ENCODE measurements around the gene RCCD1. TPM values are rescaled to one million over a fixed set of nuclear protein-coding genes. Genes with fewer than 3 reads are reported as not detected.

RCCD1 gene
- total RNA-seq, 1 donor from 2014 or later = 14.3 TPM

DNA sequence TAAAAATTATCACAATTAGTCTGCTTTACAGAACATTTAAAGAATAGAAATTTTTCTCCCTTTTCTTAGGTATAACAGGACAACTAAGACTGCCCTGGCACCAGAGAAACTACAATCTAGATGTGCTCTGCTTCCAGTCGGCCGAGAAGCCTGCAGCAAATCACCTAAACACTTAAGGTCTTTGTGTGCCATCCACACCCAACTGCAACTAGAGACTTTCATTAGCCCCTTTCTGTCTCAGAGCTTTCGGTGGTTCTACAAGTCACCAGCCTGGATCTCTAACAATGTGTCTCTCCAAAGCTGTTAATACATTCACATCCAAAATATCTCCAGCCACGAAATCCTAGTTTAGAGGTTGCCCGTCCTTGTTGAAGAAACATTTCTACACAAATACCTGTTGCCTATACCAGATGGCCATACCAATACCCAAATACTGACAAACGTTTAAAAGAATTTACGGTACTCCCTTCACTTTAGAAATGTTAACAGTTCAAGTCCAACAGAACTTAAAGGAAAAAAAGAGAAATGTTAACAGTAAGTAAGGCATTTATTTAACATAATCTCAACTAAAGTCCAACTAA, 33.0 kb downstream of the RCCD1 start:
- peaks cover 26% of the 10 kb centered on the region for H3K4me1 Mint-ChIP-seq (ENCODE audit: low read depth)
- no peak overlapping the region for H3K4me3 Mint-ChIP-seq (ENCODE audit: unreplicated experiment)
- peak overlapping the region; percentile 28 for H3K27ac Mint-ChIP-seq (ENCODE audit: unreplicated experiment)
- peaks cover 2% of the 10 kb centered on the region for H3K36me3 Mint-ChIP-seq (ENCODE audit: low read depth)
- no peaks in the 10 kb centered on the region for H3K9me3 Mint-ChIP-seq (ENCODE audit: low read depth)
- no peak for DNase-seq (ENCODE audit: low spot score)
- no peaks in the 10 kb centered on the region for H3K27me3 Mint-ChIP-seq (ENCODE audit: low read depth)
- TF ChIP-seq, protein P1, sequence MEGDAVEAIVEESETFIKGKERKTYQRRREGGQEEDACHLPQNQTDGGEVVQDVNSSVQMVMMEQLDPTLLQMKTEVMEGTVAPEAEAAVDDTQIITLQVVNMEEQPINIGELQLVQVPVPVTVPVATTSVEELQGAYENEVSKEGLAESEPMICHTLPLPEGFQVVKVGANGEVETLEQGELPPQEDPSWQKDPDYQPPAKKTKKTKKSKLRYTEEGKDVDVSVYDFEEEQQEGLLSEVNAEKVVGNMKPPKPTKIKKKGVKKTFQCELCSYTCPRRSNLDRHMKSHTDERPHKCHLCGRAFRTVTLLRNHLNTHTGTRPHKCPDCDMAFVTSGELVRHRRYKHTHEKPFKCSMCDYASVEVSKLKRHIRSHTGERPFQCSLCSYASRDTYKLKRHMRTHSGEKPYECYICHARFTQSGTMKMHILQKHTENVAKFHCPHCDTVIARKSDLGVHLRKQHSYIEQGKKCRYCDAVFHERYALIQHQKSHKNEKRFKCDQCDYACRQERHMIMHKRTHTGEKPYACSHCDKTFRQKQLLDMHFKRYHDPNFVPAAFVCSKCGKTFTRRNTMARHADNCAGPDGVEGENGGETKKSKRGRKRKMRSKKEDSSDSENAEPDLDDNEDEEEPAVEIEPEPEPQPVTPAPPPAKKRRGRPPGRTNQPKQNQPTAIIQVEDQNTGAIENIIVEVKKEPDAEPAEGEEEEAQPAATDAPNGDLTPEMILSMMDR (IDR thresholded peaks at IDR 0.05) = no peak

DNA sequence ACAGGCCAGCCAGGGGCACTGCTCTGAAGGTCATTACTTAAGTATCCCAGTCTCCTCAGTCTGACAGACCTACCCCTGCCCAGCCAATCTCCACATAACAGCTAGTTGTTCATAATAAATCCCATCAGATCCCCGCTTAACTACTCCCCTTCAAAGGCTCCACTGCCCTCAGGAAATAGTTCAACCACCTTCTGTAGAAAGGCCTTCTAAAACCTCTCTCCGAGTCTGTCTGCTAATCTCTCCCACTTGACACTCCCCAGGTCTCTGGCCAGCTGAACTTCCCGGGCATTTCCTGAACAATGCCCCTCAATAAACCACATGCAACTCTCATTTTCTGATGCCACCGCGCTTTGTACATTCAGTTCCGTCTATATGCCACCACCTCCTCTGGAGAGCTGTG, 33.6 kb downstream of the RCCD1 start:
- peak overlapping the region; percentile 69 for H3K27ac Mint-ChIP-seq (ENCODE audit: unreplicated experiment)
- H3K27me3 Mint-ChIP-seq (ENCODE audit: low read depth) = no peaks in the 10 kb centered on the region
- TF ChIP-seq, protein P1 (IDR thresholded peaks at IDR 0.05) = no peak
- H3K4me1 Mint-ChIP-seq (ENCODE audit: low read depth) = peaks cover 32% of the 10 kb centered on the region
- no peaks in the 10 kb centered on the region for H3K36me3 Mint-ChIP-seq (ENCODE audit: low read depth)
- H3K9me3 Mint-ChIP-seq (ENCODE audit: low read depth) = no peaks in the 10 kb centered on the region
- H3K4me3 Mint-ChIP-seq (ENCODE audit: unreplicated experiment) = peak overlapping the region; percentile 8
- no peak for DNase-seq (ENCODE audit: low spot score)

DNA sequence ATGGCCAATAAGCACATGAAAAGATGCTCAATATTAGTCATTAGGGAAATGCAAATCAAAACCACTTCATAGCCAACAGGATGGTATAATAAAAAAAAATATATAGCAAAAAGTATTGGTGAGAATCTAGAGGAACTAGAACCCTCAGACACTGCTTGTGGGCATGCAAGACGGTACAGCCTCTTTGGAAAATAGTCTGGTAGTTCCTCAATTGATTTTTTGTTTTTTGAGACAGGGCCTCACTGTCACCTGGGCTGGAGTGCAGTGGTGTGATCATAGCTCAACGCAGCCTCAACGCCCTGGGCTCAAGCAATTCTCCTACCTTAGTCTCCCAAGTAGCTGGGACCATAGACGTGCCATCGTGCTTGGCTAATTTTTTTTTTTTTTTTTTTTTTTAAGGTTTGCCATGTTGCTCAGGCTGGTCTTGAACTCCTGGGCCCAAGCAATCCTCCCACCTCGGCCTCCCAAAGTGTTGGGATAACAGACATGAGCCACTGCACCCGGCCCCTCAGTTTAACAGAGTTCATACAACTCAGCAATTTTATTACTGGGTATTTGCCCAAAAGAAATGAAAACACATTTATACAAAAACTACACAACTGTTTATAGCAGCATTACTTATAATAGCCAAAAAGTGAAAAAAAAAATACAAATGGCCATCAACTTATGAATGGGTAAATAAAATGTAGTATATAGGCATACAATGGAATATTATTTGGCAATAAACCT, 34.5 kb downstream of the RCCD1 start:
- no peak overlapping the region for H3K4me3 Mint-ChIP-seq (ENCODE audit: unreplicated experiment)
- no peaks in the 10 kb centered on the region for H3K27me3 Mint-ChIP-seq (ENCODE audit: low read depth)
- DNase-seq (ENCODE audit: low spot score) = no peak
- no peak overlapping the region for H3K27ac Mint-ChIP-seq (ENCODE audit: unreplicated experiment)
- TF ChIP-seq, protein P1 (IDR thresholded peaks at IDR 0.05) = no peak
- H3K9me3 Mint-ChIP-seq (ENCODE audit: low read depth) = no peaks in the 10 kb centered on the region
- H3K4me1 Mint-ChIP-seq (ENCODE audit: low read depth) = peaks cover 36% of the 10 kb centered on the region
- H3K36me3 Mint-ChIP-seq (ENCODE audit: low read depth) = peaks cover under 1% of the 10 kb centered on the region

DNA sequence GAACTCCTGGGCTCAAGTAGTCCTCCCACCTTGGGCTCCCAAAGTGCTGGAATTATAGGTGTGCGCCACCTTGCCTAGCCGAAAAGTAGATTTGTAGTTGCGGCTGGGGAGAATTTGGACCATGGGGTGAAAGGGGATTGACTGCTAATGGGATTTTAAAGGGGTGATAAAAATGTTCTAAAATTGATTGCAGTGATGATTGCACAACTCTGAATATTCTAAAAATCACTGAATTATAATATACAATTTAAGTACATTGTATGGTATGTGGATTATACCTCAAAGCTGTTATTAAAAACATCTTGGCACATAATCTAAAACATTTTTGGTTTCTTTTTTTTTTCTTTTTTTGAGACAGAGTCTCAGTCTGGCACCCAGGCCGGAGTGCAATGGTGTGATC, 35.8 kb downstream of the RCCD1 start:
- H3K4me1 Mint-ChIP-seq (ENCODE audit: low read depth) = peaks cover 42% of the 10 kb centered on the region
- DNase-seq (ENCODE audit: low spot score) = no peak
- H3K9me3 Mint-ChIP-seq (ENCODE audit: low read depth) = no peaks in the 10 kb centered on the region
- H3K27me3 Mint-ChIP-seq (ENCODE audit: low read depth) = no peaks in the 10 kb centered on the region
- no peak overlapping the region for H3K27ac Mint-ChIP-seq (ENCODE audit: unreplicated experiment)
- peaks cover 2% of the 10 kb centered on the region for H3K36me3 Mint-ChIP-seq (ENCODE audit: low read depth)
- TF ChIP-seq, protein P1 (IDR thresholded peaks at IDR 0.05) = no peak
- no peak overlapping the region for H3K4me3 Mint-ChIP-seq (ENCODE audit: unreplicated experiment)

DNA sequence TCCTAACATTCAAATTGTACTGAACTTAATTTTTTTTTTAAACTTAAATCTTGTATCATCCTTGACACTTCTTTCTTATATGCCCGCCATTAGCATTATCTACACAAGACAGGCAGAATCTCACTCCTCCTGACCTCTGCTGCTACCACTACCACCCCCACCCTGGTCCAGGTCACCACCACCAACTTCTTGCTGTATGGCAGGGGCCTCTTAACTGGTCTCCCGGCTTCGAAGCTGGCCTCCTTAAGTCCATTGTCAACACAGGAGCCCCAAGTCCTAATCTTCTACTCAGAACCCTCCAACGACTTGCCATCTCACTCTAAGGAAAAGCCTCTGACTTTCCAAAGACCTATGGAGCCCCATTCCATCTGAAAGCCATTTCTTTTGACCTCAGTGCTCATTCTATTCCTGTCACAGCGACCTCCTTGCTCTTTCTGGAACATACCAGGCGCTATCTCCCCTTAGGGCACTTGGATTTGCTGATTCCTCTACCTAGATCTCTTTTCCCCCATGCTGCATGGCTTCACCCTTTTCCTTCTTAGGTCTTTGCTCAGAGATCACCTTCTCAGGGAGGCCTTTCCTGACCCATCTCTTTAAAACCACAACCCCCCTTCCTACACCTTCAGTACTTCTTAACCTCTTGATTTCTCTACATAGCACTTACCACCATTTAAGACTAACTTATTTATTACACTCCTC, 37.1 kb downstream of the RCCD1 start:
- DNase-seq (ENCODE audit: low spot score) = no peak
- H3K4me1 Mint-ChIP-seq (ENCODE audit: low read depth) = peaks cover 45% of the 10 kb centered on the region
- H3K4me3 Mint-ChIP-seq (ENCODE audit: unreplicated experiment) = no peak overlapping the region
- peaks cover 2% of the 10 kb centered on the region for H3K36me3 Mint-ChIP-seq (ENCODE audit: low read depth)
- peak overlapping the region; percentile 60 for H3K27ac Mint-ChIP-seq (ENCODE audit: unreplicated experiment)
- H3K27me3 Mint-ChIP-seq (ENCODE audit: low read depth) = no peaks in the 10 kb centered on the region
- TF ChIP-seq, protein P1 (IDR thresholded peaks at IDR 0.05) = no peak
- no peaks in the 10 kb centered on the region for H3K9me3 Mint-ChIP-seq (ENCODE audit: low read depth)
